Pons (tissue), 1 donor: ENCODE data around the gene TLE3.

ENCODE experiments used
- DNase-seq: peaks from one replicate; pipeline ENCODE4 v3.0.0-alpha.2; 2016; ENCODE audit warnings: low spot score

The TLE3 gene

DNA sequence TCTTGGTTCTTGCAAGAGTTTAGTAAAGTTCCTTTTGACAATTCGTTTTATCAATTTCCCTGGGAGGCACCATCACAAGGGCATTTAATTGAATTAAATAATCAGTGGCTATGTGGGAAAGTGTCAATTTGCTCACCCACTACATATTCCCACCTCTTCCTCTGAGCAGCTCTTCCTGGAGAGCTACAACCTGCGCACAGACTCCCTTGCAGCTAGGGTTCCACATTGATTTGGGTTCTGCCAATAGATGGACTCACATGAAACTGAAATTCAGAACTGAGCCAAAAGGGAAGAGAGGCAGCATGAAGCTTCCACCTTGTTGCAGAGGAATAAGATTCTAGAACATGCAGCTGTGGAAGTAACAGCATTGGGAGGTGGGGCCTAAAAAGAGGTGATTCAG, 94.8 kb downstream of the TLE3 start:
- no peak for DNase-seq

- DNase-seq = no peak
Observed at GRCh38 chr15:70001859-70002258, 95.9 kb downstream of the TLE3 start.

DNA sequence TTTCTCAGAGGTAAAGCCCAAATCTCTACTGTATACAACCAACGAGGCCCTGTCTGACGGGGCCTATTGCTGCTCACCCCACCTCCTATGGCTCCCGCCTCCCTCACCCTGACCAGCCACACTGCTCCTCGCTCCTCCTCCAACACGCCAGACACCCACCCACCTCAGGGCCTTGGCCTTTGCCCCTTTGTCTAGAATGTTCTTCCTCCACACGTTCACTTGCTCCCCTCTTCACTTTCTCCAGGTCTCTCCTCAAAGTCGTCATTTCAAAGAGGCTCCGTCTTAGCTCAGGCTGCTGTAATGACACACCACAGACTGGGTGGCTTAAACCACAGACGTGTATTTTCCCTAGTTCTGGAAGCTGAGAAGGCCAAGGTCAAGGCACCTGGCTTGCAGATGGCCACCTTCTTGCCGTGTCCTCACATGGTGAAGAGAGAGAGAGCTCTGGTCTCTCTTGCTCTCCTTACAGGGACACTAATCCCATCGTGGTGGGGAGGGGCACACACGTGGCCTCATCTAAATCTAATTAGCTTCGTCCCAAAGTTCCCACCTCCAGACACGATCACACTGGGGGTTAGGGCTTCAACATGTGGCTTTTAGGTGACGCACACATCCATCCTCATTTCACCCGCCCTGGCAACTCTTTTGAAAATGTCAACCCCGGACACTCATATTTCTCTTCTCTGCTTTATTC, 98.2 kb downstream of the TLE3 start:
- DNase-seq = no peak

GRCh38 chr15:69998541-69999391, 99.0 kb downstream of the TLE3 start:
- DNase-seq = no peak

- DNase-seq = peak; percentile 44
Observed at GRCh38 chr15:69997813-69998212, 99.9 kb downstream of the TLE3 start.
